Measurements from ENCODE around the gene MCF2L2.

DNA sequence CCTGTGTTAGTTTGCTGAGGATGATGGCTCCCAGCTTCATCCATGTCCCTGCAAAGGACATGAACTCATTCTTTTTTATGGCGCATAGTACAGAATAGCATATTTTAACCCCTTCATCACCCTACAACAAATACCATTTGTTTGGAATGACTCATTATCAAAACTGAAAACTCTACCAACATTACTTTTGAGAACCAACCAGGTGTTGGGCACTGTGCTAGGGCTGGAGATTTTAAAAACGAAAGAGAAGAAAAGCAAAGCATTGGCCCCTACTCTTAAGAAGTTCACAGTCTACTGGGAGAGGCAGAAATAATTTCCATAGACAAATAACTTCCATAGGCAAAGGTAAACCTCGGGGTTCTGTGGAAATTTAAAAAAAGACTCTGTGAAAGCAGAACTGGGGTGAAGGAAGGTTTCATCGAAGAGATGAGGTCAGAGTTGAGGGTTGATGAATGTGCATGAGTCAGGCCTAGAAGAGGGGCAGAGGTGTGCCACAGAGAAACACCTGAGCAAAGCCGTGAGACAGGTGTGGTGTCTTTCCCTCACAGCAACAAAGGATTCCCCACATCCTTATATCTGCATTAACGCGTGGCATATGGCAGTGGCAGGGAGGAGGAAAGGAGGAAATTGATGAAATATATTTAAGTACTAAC is 51.0 kb downstream of the MCF2L2 start:
- TF ChIP-seq CTCF (conservative IDR thresholded peaks at IDR 0.05; ENCODE audit: low read depth in 2 of 2) (no peak), EZH2 (IDR thresholded peaks at IDR 0.05; ENCODE audit: low read depth, unreplicated experiment) (no peak), POLR2AphosphoS5 (IDR thresholded peaks at IDR 0.05; ENCODE audit: low read depth) (no peak), REST (IDR thresholded peaks at IDR 0.05; ENCODE audit: unreplicated experiment) (no peak), CREB1 (CRISPR knock-in tag; IDR thresholded peaks at IDR 0.05; ENCODE audit: low read depth) (no peak), STAT1 (IDR thresholded peaks at IDR 0.05; ENCODE audit: unreplicated experiment) (no peak)

All from GM23338 (cell line).